Adrenal gland (tissue), 12 donors: ENCODE results near the gene CIBAR2. TPM values are rescaled to one million over a fixed set of nuclear protein-coding genes. Genes with fewer than 3 reads are reported as not detected.

Experiments
- DNase-seq, 7 donors: peaks; one replicate each; pipeline ENCODE4 v3.0.0-alpha.2; 2019 to 2020
- H3K27ac ChIP-seq, 5 donors: fragments of 200-600 bp; sonication (generic) in 4 of 5; 1 replicate in 3 of 5; 2 replicates in 2 of 5; pipeline versions ENCODE4 v1.5.1 to v1.8.0; 2016 to 2020; ENCODE audit warnings: mild to moderate bottlenecking in 1 of 5
- H3K27me3 ChIP-seq: fragments of 200-600 bp; 2 replicates; pipeline ENCODE4 v1.8.0; 2021
- H3K36me3 ChIP-seq, 2 donors: fragments of 200-600 bp; replicated peaks in 1 of 2; 1 replicate in 1 of 2; 2 replicates in 1 of 2; pipeline versions ENCODE4 v1.5.1 to v1.8.0; 2018 to 2022
- H3K4me1 ChIP-seq, 2 donors: fragments of 200-600 bp; replicated peaks in 1 of 2; 1 replicate in 1 of 2; 2 replicates in 1 of 2; pipeline versions ENCODE4 v1.5.1 to v1.8.0; 2018 to 2021
- H3K4me3 ChIP-seq, 4 donors: fragments of 200-600 bp; sonication (generic) in 3 of 4; one replicate each; pipeline ENCODE4 v1.5.1; 2016 to 2018
- H3K9me3 ChIP-seq, 3 donors: fragments of 200-600 bp; sonication (generic) in 1 of 3; replicated peaks in 1 of 3; 1 replicate in 2 of 3; 2 replicates in 1 of 3; pipeline versions ENCODE4 v1.5.1 to v1.8.0; 2016 to 2021
- POLR2A ChIP-seq, 2 donors: fragments of 450-650 bp; IDR thresholded peaks; one replicate each; pipeline ENCODE4 v1.6.1; 2017; ENCODE audit warnings: antibody characterized with exemption in 2 of 2, mild to moderate bottlenecking in 2 of 2, moderate library complexity in 1 of 2
- WGBS, 4 donors: extraction: QIAGEN DNeasy Blood & Tissue Kit in 2 of 4; methylation state at CpG; one replicate each; pipeline versions ENCODE4 v1.1.5 to v1.1.7; 2013 to 2017; 5-methylcytosine and 5-hydroxymethylcytosine counted together
- intact Hi-C, 2 donors: fragments of 100-400 bp; cut with DNase I; formaldehyde crosslinking; loops; one replicate each; pipeline versions ENCODE4 v1.14.1 to v1.15.0; 2022 to 2023
- polyA plus RNA-seq, 3 donors: library from polyadenylated mRNA; stranded (reverse); fragments of 200-250 nt in 2 of 3; fragments of 350-450 nt in 1 of 3; fragmentation: Illumina TruSeq in 1 of 3; extraction: RNeasy Lipid Tissue Mini Kit (QIAGEN cat#74804) in 1 of 3; gene quantifications; one replicate each; pipeline ENCODE4 v1.2.3, GENCODE V29; 2013 to 2014
- total RNA-seq, 9 donors: library from RNA; depleted of rRNA in 4 of 9; stranded (reverse); fragments of >200 nt in 4 of 9; fragments of 120-200 nt in 1 of 9; fragmentation: NEBNext Ultra II Directional in 1 of 9; extraction: Animal tissue kit (Norgen Biotek cat#: 25700) in 1 of 9; gene quantifications; one replicate each; pipeline versions ENCODE4 v1.1.0 to v1.2.4, GENCODE V29; 2013 to 2023
- TF ChIP-seq, protein P1 (sequence below), 6 experiments: fragments of 450-650 bp in 4 of 6; fragments of 200-600 bp in 2 of 6; sonication (generic) in 1 of 6; IDR thresholded peaks; 1 replicate in 5 of 6; 2 replicates in 1 of 6; pipeline versions ENCODE4 v1.5.1 to v1.8.0; 2016 to 2021; ENCODE audit warnings: antibody characterized with exemption in 6 of 6, mild to moderate bottlenecking in 2 of 6, moderate library complexity in 1 of 6
- donor health status: healthy with polysubstance abuse.
- donor health status: Bipolar disorder and iron deficiency.
- donor health status: DM: yes; HTN: yes; CAD: no.
- donor health status: DM: no; HTN: no; CAD: no.
- donor health status: DM: no; HTN: no; CAD: no.
- donor health status: DM: yes; HTN: yes; CAD: no.

The CIBAR2 gene
- total and polyA plus RNA-seq, 12 donors, result 0.17 to 2.6 (median 0.73) TPM; not detected in 4

DNA sequence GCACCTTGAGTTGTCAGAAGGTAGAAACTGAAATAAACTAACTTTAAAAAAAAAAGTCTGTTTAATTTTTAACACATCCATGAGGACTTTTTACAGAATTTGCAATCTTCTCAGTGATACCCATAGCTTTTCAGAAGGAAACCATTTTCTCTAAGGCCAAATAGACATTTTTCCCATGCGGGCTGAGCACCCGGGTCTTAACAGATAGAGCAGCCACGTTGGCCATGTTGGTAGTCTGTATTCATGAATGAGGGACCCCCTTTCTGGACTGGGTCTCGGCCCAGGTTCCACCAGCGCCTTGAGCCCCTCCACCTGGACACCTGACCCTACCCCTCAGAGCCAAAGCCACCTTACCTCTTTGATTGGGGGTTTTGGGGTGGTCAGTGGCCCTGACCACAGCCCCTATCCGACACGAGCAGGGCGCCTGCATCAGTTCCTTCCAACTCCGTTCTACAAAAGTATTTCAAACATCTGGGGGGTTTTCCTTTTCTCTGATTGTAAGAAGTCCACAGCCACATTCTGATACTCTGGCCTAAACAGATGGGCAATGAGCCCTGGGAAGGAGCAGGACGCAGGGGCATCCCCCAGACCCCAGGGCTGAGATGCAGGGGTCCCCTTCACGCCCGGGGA lies 18.0 kb downstream of the CIBAR2 start:
- intact Hi-C loops, result no loop called here
- WGBS, 4 donors, result 74 to 87% (median 79%) methylated on average over 12 of the region's 12 CpGs
- peaks cover 8 to 10% of the 10 kb centered on the region in 2 donors for H3K4me1 ChIP-seq
- H3K27me3 ChIP-seq, result peaks cover 5% of the 10 kb centered on the region
- no peak overlapping the region for H3K4me3 ChIP-seq
- H3K36me3 ChIP-seq, result no peaks in the 10 kb centered on the region
- H3K9me3 ChIP-seq, result no peaks in the 10 kb centered on the region
- no peak overlapping the region for H3K27ac ChIP-seq
- DNase-seq, result no peak
- TF ChIP-seq POLR2A (IDR thresholded peaks at IDR 0.05), result no peak
- TF ChIP-seq, protein P1, sequence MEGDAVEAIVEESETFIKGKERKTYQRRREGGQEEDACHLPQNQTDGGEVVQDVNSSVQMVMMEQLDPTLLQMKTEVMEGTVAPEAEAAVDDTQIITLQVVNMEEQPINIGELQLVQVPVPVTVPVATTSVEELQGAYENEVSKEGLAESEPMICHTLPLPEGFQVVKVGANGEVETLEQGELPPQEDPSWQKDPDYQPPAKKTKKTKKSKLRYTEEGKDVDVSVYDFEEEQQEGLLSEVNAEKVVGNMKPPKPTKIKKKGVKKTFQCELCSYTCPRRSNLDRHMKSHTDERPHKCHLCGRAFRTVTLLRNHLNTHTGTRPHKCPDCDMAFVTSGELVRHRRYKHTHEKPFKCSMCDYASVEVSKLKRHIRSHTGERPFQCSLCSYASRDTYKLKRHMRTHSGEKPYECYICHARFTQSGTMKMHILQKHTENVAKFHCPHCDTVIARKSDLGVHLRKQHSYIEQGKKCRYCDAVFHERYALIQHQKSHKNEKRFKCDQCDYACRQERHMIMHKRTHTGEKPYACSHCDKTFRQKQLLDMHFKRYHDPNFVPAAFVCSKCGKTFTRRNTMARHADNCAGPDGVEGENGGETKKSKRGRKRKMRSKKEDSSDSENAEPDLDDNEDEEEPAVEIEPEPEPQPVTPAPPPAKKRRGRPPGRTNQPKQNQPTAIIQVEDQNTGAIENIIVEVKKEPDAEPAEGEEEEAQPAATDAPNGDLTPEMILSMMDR (IDR thresholded peaks at IDR 0.05), result no peak

DNA sequence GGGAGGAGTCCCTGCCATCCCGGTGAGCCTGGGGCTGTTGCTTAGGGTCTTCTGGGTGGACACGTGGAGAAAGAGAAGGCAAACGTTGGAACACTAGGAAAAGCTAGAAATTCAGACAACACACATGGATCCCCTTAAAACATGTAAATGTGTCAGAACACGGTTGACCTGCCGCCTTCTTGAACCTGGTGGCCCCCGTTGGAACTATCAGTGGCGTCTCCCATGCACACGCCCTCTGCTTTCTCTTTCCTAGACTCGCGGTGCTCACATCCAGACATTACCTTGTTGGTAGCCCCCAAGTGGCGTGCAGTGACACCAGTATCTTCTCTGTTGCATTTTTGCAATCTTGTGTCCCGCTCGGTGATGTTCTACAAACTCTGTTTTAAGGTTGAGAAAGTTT lies 18.6 kb downstream of the CIBAR2 start:
- 75 to 80% (median 76%) methylated on average over 13 of the region's 13 CpGs for WGBS, 4 donors
- peaks cover 5% of the 10 kb centered on the region for H3K27me3 ChIP-seq
- H3K4me1 ChIP-seq, result peaks cover 8 to 10% of the 10 kb centered on the region in 2 donors
- no peaks in the 10 kb centered on the region for H3K9me3 ChIP-seq
- DNase-seq, result no peak
- intact Hi-C loops, result no loop called here
- no peak overlapping the region for H3K4me3 ChIP-seq
- no peak overlapping the region for H3K27ac ChIP-seq
- TF ChIP-seq, protein P1 (IDR thresholded peaks at IDR 0.05), result no peak
- TF ChIP-seq POLR2A (IDR thresholded peaks at IDR 0.05), result no peak
- H3K36me3 ChIP-seq, result no peaks in the 10 kb centered on the region

DNA sequence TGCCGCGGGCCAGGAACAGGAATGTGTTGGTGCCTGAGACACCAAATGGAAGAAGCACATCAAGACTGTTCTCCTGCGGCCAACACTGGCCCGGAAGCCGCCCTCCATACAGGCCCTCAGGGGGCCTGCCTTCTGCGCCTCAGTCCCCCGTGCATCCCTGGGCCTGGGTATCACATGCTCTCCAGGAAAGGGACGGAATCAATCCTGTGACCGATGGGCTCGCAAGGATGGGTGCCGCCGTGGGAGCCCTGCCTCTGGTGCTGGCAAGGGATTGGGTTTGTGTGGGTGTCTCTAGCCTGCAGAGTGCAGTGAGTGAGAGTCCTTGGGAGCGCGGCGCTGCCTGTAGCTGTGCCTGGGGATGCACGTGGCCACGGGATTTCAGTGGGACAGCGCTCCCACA lies 19.4 kb downstream of the CIBAR2 start:
- Histone ChIP-seq H3K4me1 (peaks cover 8 to 10% of the 10 kb centered on the region in 2 donors), H3K4me3 (no peak overlapping the region), H3K36me3 (no peaks in the 10 kb centered on the region), H3K9me3 (no peaks in the 10 kb centered on the region), H3K27ac (no peak overlapping the region), H3K27me3 (peaks cover 5% of the 10 kb centered on the region)
- DNase-seq, result peak in 1 of 7 donors; percentile 27
- no peak for TF ChIP-seq POLR2A (IDR thresholded peaks at IDR 0.05)
- TF ChIP-seq, protein P1 (IDR thresholded peaks at IDR 0.05), result no peak
- WGBS, 4 donors, result 71 to 78% (median 75%) methylated on average over 10 to 18 of the region's 18 CpGs
- intact Hi-C loops, result no loop called here

DNA sequence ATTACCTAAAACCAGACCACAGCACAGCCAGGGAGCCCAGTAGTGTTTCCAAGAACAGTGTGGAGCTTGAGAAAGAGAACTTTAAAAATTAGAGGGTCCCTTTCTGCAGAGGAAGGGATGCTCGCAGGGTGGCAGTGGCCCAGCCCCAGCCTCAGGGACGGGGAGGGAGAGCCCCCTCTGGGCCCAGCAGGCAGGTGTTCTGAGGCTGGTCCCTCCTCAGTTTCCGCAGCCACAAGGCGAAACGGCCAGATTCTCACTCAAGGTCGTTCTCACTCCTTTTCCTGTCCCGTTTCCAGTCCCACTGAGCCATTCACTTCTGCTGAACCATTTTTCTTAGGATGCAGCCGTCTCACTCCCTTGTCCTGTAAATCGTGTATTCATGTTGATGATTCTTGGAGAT lies 20.0 kb downstream of the CIBAR2 start:
- H3K9me3 ChIP-seq, result no peaks in the 10 kb centered on the region
- no peak overlapping the region for H3K27ac ChIP-seq
- H3K27me3 ChIP-seq, result peaks cover 5% of the 10 kb centered on the region
- H3K4me1 ChIP-seq, result peaks cover 8 to 10% of the 10 kb centered on the region in 2 donors
- no peak overlapping the region for H3K4me3 ChIP-seq
- no peak for TF ChIP-seq POLR2A (IDR thresholded peaks at IDR 0.05)
- TF ChIP-seq, protein P1 (IDR thresholded peaks at IDR 0.05), result no peak
- WGBS, 4 donors, result 48 to 63% (median 56%) methylated on average over 9 of the region's 9 CpGs
- no peak for DNase-seq
- no peaks in the 10 kb centered on the region for H3K36me3 ChIP-seq
- intact Hi-C loops, result no loop called here
